Hypothalamus (tissue), 51 donors: Measurements from ENCODE around the gene ANG.
A peak's percentile ranks its signal among the peaks of the same experiment; 100 is the strongest.

Experiments
- DNase-seq, 51 donors: peaks; one replicate each; lab custom pipeline; 2025; lab: John Stamatoyannopoulos, UW

The ANG gene

GRCh38 chr14:20671597-20672283 is 16.8 kb upstream of the ANG start:
- DNase-seq: no peak

GRCh38 chr14:20675669-20676068 is 12.9 kb upstream of the ANG start:
- DNase-seq: no peak

GRCh38 chr14:20676072-20676471 is 12.5 kb upstream of the ANG start:
- DNase-seq: no peak

- DNase-seq: peak in 18 of 51 donors; percentile 1 to 47 (median 8)
Measured at GRCh38 chr14:20679907-20680306, 8.7 kb upstream of the ANG start.

DNA sequence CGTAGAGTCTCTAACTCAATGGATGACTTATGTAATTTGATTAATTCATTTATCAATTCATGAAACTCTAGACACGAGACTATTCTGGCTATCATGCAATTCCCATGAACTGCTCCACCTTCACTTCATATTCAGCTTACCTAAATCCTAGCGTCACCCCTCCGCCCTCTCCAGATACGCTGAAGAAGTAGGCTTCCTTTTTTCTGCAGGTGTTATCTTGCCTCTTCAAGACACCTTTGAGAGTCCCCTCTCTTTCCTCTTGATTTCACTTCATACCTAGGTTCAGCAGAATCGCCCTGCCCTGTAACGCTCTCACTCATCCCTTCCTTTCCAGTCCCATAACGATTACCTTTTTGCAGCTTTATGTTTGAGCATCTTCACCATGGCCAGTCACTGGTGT is 8.2 kb upstream of the ANG start:
- DNase-seq: no peak

GRCh38 chr14:20680843-20681347 is 7.7 kb upstream of the ANG start:
- peak in 2 of 51 donors; percentile 4 to 37 for DNase-seq

GRCh38 chr14:20681348-20682126 is 7.0 kb upstream of the ANG start:
- peak; percentile 9 to 91 (median 55) for DNase-seq

DNA sequence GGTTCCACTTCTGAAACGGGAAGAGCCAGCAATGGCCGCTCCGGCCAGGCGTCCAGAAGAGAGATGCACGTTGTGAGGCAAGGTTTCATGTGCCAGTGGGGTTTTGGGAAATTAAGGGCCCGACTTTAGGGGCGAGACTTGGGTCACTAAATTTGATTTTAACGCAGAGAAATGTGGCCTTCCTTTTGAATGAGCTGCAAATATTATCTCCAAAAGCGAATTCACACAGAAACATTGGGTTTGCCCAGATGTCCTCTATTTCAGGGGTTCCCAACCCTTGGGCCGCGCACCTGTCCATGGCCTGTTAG is 6.5 kb upstream of the ANG start:
- DNase-seq: peak in 2 of 51 donors; percentile 56 to 82

DNA sequence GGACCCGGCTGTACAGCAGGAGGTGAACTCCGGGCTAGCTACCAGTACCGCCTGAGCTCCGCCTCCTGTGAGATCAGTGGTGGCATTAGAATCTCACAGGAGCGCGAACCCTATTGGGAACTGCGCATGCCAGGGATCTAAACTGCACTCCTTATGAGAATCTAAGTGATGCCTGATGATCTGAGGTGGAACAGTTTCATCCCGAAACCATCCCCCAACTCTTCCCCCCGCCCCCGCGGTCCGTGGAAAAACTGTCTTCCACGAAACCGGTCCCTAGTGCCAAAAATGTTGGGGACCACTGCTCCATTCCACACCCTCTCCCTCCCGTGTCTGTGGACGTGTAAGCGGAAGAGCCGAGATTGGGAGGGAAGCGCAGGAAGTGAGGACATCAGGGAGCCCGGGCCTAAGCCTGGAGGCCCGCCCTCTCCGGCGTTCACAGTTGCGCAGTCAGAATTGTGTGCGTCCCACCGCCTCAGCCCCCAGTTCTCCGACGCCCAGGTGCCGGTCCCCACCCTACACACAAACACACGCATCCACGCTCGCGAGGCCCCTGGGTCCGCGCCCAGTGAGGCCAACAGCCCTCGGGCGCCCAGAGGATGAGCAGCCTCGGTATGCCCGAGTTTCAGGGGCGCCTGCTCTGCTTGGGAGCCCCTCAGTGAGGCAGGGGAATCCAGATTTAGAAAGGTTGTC is 6.0 kb upstream of the ANG start:
- peak; percentile 57 to 99 (median 88) for DNase-seq

GRCh38 chr14:20683125-20683890 is 5.3 kb upstream of the ANG start:
- peak in 50 of 51 donors; percentile 23 to 94 (median 62) for DNase-seq

- peak; percentile 20 to 91 (median 61) for DNase-seq
Measured at GRCh38 chr14:20683891-20684661, 4.5 kb upstream of the ANG start, which contains the start of gene RNASE4. Gene RNASE4 (plus strand): TSS chr14:20684560. CDS start chr14:20699372, 14,812 bp downstream.

- DNase-seq: peak in 12 of 51 donors; percentile 13 to 59 (median 38)
Measured at GRCh38 chr14:20684662-20685456, 3.7 kb upstream of the ANG start.

- no peak for DNase-seq
Measured at GRCh38 chr14:20686386-20687143, 2.0 kb upstream of the ANG start.

- DNase-seq: no peak
Measured at GRCh38 chr14:20687362-20688166, 1.0 kb upstream of the ANG start.

- peak in 22 of 51 donors; percentile 2 to 80 (median 18) for DNase-seq
Measured at GRCh38 chr14:20690848-20691640, 2.5 kb downstream of the ANG start.

DNA sequence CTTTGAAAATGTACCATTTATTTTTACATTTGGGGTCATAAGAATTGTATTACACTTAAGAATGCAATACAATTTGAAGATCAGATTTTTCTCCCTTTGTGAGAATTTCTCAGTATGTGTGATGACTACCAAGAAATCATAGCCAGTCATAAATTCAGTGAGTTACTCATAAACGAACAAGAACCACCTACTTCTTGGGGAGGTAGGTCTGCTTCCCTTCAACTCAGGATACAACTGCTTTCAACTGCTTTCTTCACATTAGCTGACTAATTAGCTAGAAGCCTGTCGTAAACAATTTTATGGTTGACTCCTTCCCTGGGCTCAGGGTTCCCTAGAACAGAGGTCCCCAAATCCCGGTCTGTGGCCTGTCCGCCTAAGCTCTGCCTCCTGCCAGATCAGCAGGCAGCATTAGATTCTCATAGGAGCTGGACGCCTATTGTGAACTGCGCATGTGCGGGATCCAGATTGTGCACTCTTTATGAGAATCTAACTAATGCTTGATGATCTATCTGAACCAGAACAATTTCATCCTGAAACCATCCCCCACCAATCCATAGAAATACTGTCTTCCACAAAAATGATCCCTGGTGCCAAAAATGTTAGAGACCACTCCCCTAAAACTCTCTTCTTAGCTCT is 3.7 kb downstream of the ANG start:
- no peak for DNase-seq
